GM12878 (cell line): ENCODE measurements around the gene SLX4IP. TPM values are rescaled to one million over a fixed set of nuclear protein-coding genes. Genes with fewer than 3 reads are reported as not detected.
A peak's percentile ranks its signal among the peaks of the same experiment; 100 is the strongest.

Experiments
- ATAC-seq: fragments of 200-7000 bp; cut with Tn5 transposase; 3 replicates; pipeline ENCODE4 v1.9.1; 2020; ENCODE audit warnings: mild to moderate bottlenecking, moderate library complexity
- BruUV-seq: library from RNA; stranded (reverse); fragments of 400-500 nt; replicated peaks from 2 replicates; lab custom pipeline; 2021; lab: Mats Ljungman, UMichigan
- CTCF ChIA-PET: fragments of 300-600 bp; sonication (Branson Sonifier 250); formaldehyde crosslinking; extraction: SDS; loops from one replicate; lab custom pipeline; 2021; ENCODE audit warnings: inconsistent platforms; lab: Yijun Ruan, JAX
- POLR2A ChIA-PET: fragments of 350-600 bp; formaldehyde crosslinking; extraction: SDS; loops from one replicate; lab custom pipeline; 2021; ENCODE audit warnings: inconsistent platforms; lab: Charles Lee
- RAD21 ChIA-PET: fragments of 300-600 bp; sonication (Branson Sonifier 250); formaldehyde crosslinking; loops from one replicate; lab custom pipeline; 2023; ENCODE audit warnings: antibody characterized with exemption; ENCODE audit not compliant: unreplicated experiment; lab: Charles Lee
- SMC1A ChIA-PET: fragments of 300-600 bp; sonication (Branson Sonifier 250); formaldehyde crosslinking; loops from one replicate; lab custom pipeline; 2023; ENCODE audit not compliant: unreplicated experiment, uncharacterized antibody; lab: Charles Lee
- DNase-seq: peaks from one replicate; pipeline ENCODE4 v3.0.0-alpha.2; 2011; ENCODE audit warnings: low read depth, low spot score
- FAIRE-seq: peaks from 3 replicates; lab custom pipeline; 2011; peaks lifted over from hg19 to GRCh38; lab: Jason Lieb, UNC
- H2AFZ ChIP-seq: 2 replicates; pipeline ENCODE4 v1.6.0; 2011; ENCODE audit warnings: low read depth, low read length, control low read depth; ENCODE audit not compliant: control insufficient read depth
- H3K27ac ChIP-seq: 2 replicates; pipeline ENCODE4 v1.5.1; 2011; ENCODE audit warnings: control low read depth; ENCODE audit not compliant: control insufficient read depth, insufficient read depth
- H3K27me3 ChIP-seq, 2 experiments: replicated peaks in 1 of 2; 2 replicates each; pipeline versions ENCODE4 v1.6.0 to v1.6.1; 2011; ENCODE audit warnings: low read length in 1 of 2; ENCODE audit not compliant: control insufficient read depth in 2 of 2, insufficient read depth in 2 of 2
- H3K36me3 ChIP-seq, 2 experiments: 2 replicates each; pipeline ENCODE4 v1.5.1; 2011; ENCODE audit warnings: low read length in 1 of 2; ENCODE audit not compliant: control insufficient read depth in 2 of 2, insufficient read depth in 2 of 2
- H3K4me1 ChIP-seq: 2 replicates; pipeline ENCODE4 v1.6.1; 2011; ENCODE audit warnings: mild to moderate bottlenecking, low read length, moderate library complexity, mixed read lengths; ENCODE audit not compliant: control insufficient read depth, insufficient read depth
- H3K4me2 ChIP-seq: 2 replicates; pipeline ENCODE4 v1.6.0; 2011; ENCODE audit warnings: control low read depth; ENCODE audit not compliant: control insufficient read depth, insufficient read depth
- H3K4me3 ChIP-seq: fragments of 200-600 bp; sonication (generic); 2 replicates; pipeline ENCODE4 v1.5.1; 2016
- H3K79me2 ChIP-seq: 2 replicates; pipeline ENCODE4 v1.6.0; 2011; ENCODE audit warnings: low read length; ENCODE audit not compliant: control insufficient read depth, insufficient read depth
- H3K9ac ChIP-seq: 2 replicates; pipeline ENCODE4 v1.8.0; 2011; ENCODE audit warnings: low read length, control low read depth, mixed read lengths; ENCODE audit not compliant: control insufficient read depth, insufficient read depth
- H3K9me3 ChIP-seq: replicated peaks from 3 replicates; pipeline ENCODE4 v1.5.1; 2011; ENCODE audit warnings: mild to moderate bottlenecking, low read length; ENCODE audit not compliant: control insufficient read depth, insufficient read depth
- H4K20me1 ChIP-seq: 2 replicates; pipeline ENCODE4 v1.6.0; 2011; ENCODE audit not compliant: control insufficient read depth, insufficient read depth
- BCL11A ChIP-seq: IDR thresholded peaks from 2 replicates; pipeline ENCODE4 v1.6.1; 2011; ENCODE audit warnings: low read depth, low read length
- EGR1 ChIP-seq, 2 experiments: IDR thresholded peaks; 1 replicate in 1 of 2; 2 replicates in 1 of 2; pipeline ENCODE4 v1.6.1; 2011 to 2012; ENCODE audit warnings: low read depth in 2 of 2, low read length in 2 of 2, borderline replicate concordance in 1 of 2, mild to moderate bottlenecking in 1 of 2, moderate library complexity in 1 of 2
- EP300 ChIP-seq, 2 experiments: fragments of 150-350 bp in 1 of 2; IDR thresholded peaks; 2 replicates each; pipeline ENCODE4 v1.6.1; 2011 to 2012; ENCODE audit warnings: low read depth in 2 of 2, low read length in 2 of 2, borderline replicate concordance in 1 of 2, improper control_type of control experiment in 1 of 2, inconsistent platforms in 1 of 2; ENCODE audit not compliant: control insufficient read depth in 1 of 2
- MTA2 ChIP-seq: fragments of 450-650 bp; IDR thresholded peaks from 2 replicates; pipeline ENCODE4 v1.6.1; 2016; ENCODE audit warnings: low read depth, mild to moderate bottlenecking, moderate library complexity
- RUNX3 ChIP-seq: IDR thresholded peaks from 2 replicates; pipeline ENCODE4 v1.6.1; 2012; ENCODE audit warnings: low read length, inconsistent platforms
- ZNF217 ChIP-seq: fragments of 450-650 bp; IDR thresholded peaks from 2 replicates; pipeline ENCODE4 v1.6.1; 2017; ENCODE audit warnings: antibody characterized with exemption, mild to moderate bottlenecking
- WGBS: methylation state at CpG from one replicate; pipeline ENCODE4 v1.1.6; 2016; ENCODE audit warnings: low lambda C conversion rate; ENCODE audit not compliant: insufficient replicate concordance, insufficient coverage; ENCODE audit errors: missing lambda C conversion rate; 5-methylcytosine and 5-hydroxymethylcytosine counted together
- in situ Hi-C: fragments of 300-500 bp; cut with MboI; formaldehyde crosslinking; loops from 9 replicates; pipeline ENCODE4 v1.14.3; 2018; ENCODE audit warnings: mixed read lengths
- intact Hi-C: fragments of 100-400 bp; cut with micrococcal nuclease; formaldehyde crosslinking; loops from one replicate; pipeline ENCODE4 v1.14.2; 2022; ENCODE audit not compliant: unreplicated experiment
- polyA plus RNA-seq, 11 experiments: library from polyadenylated mRNA; depleted of rRNA in 4 of 11; unstranded in 6 of 11; stranded (reverse) in 5 of 11; fragments of >200 nt; fragmentation: Nextera tagmentation in 4 of 11; fragmentation: Illumina TruSeq in 1 of 11; extraction: Ambion mirVana in 4 of 11; extraction: Trizol in 1 of 11; gene quantifications; 1 replicate in 1 of 11; 2 replicates in 10 of 11; pipeline versions ENCODE4 v1.2.1 to v1.2.3, GENCODE V29; 2011 to 2016; ENCODE audit warnings: inconsistent platforms in 2 of 11, missing spikeins in 2 of 11, low read depth in 1 of 11
- total RNA-seq, 4 experiments: library from RNA; depleted of rRNA in 3 of 4; stranded (reverse); fragments of >200 nt in 3 of 4; fragmentation: Illumina TruSeq in 1 of 4; extraction: Trizol in 1 of 4; gene quantifications; 2 replicates each; pipeline versions ENCODE4 v1.2.1 to v1.2.3, GENCODE V29; 2013 to 2021

SLX4IP gene
- total and polyA plus RNA-seq, 10 of the 15 experiments (the other 5 are each of a cell fraction or from before 2014, with no cell fraction given): 2.2 to 11.0 (median 6.3) TPM

DNA sequence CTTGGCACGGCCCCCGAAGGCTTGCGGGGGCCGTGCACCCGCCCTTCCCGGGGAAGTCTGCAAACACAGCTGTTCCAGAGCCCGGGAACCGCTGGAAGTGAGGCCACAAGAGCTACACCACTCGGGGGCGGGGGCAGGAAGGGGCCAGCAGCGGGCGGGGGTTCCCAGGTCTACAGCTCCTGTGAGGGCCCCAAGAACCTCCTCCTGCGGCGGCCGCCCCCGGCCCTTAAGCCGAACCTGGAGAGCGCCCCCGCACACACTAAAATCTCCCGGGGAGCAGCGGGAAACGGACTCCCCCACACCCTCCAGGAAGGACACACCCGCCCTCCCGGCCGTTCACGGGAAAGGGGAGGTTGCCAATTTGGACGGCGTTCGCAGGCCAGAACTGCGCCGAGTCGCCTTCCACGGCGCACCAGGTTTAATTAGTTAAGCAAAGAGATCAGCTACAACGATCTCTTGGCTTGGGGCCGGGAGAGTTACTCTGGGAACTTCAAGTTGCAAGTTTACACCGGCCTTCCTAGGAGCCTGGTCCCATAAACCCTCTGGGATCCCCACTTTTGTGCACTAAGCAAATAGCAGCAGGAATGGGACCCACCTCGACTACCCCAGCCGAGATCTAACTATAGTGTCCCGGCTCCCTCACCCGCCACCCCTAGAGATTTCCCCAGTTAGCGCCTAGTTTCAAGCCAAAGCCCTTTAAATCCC lies 237.0 kb downstream of the SLX4IP start:
- SMC1A ChIA-PET: interaction anchor here (0.6 to 2.3 kb wide), 20 partner anchors 16 to 605 kb away, joined by 3 to 15 read pairs (median 5); no protein-coding TSS in a partner anchor
- peak overlapping the region; percentile 62 for H3K9ac ChIP-seq
- WGBS: 2% methylated on average over 36 of the region's 42 CpGs
- H3K27ac ChIP-seq: peak overlapping the region; percentile 66
- RAD21 ChIA-PET: interaction anchor here (0.6 to 3.6 kb wide), 12 partner anchors 10 to 872 kb away, joined by 3 to 30 read pairs (median 5); partner anchors contain the start of genes MKKS and SLX4IP
- H3K27me3 ChIP-seq: peaks cover 0 to 5% of the 10 kb centered on the region in 2 experiments; a peak in 2 of 4 replicates
- no TSS peak for BruUV-seq
- no peaks in the 10 kb centered on the region; a peak in 2 of 4 replicates for H3K36me3 ChIP-seq
- no peak for DNase-seq
- FAIRE-seq: peak; percentile 31
- H3K4me2 ChIP-seq: peak overlapping the region; percentile 32
- in situ Hi-C loops (loop anchor here (5.0 to 10.0 kb wide), 2 partner anchors 600 to 873 kb away; no protein-coding TSS in a partner anchor), intact Hi-C loops (loop anchor here (2.0 to 10.0 kb wide), 8 partner anchors 119 to 785 kb away; no protein-coding TSS in a partner anchor)
- H2AFZ ChIP-seq: peak overlapping the region; percentile 56
- no peaks in the 10 kb centered on the region for H3K9me3 ChIP-seq
- CTCF ChIA-PET: interaction anchor here (0.7 to 2.6 kb wide), 19 partner anchors 11 to 872 kb away, joined by 3 to 14 read pairs (median 4); no protein-coding TSS in a partner anchor
- POLR2A ChIA-PET: interaction anchor here (0.6 to 1.1 kb wide), 5 partner anchors 85 to 600 kb away, joined by 3 to 4 read pairs (median 3); no protein-coding TSS in a partner anchor
- peaks cover 10% of the 10 kb centered on the region for H3K79me2 ChIP-seq
- 0 out of 2 replicates have a peak, but pooled peaks have one; percentile 4 for TF ChIP-seq BCL11A
- TF ChIP-seq RUNX3: 0 out of 2 replicates have a peak, but pooled peaks have one; percentile 4
- 0 out of 3 replicates have a peak, but pooled peaks of 1 of the 2 experiments have one; percentile 39 for TF ChIP-seq EGR1 (IDR thresholded peaks at IDR 0.05; ENCODE audit: borderline replicate concordance in 1 of 2, low read depth in 2 of 2, low read length in 2 of 2)
- no peak for TF ChIP-seq MTA2
- TF ChIP-seq EP300 (IDR thresholded peaks at IDR 0.05; ENCODE audit: borderline replicate concordance in 1 of 2, control insufficient read depth in 1 of 2, low read depth in 2 of 2, low read length in 2 of 2): no peak
- TF ChIP-seq ZNF217: no peak
- H4K20me1 ChIP-seq: no peaks in the 10 kb centered on the region
- H3K4me3 ChIP-seq: peak overlapping the region; percentile 81
- peaks cover 27% of the 10 kb centered on the region for H3K4me1 ChIP-seq
- peak; percentile 6 for ATAC-seq
